GM12878 (cell line): ENCODE results near the gene FXYD6.
A peak's percentile ranks its signal among the peaks of the same experiment; 100 is the strongest.

Experiments
- BHLHE40 ChIP-seq, 2 experiments: fragments of 450-650 bp in 1 of 2; IDR thresholded peaks; 2 replicates each; pipeline ENCODE4 v1.6.1; 2011 to 2017; ENCODE audit warnings: low read depth in 2 of 2, borderline replicate concordance in 1 of 2, improper control_type of control experiment in 1 of 2, low read length in 1 of 2, mild to moderate bottlenecking in 1 of 2
- EZH2 ChIP-seq: IDR thresholded peaks from 2 replicates; pipeline ENCODE4 v1.6.1; 2012; ENCODE audit warnings: low read depth, mild to moderate bottlenecking, control low read depth, inconsistent platforms, low read length, borderline replicate concordance; ENCODE audit not compliant: control insufficient read depth
- MAX ChIP-seq: IDR thresholded peaks from 2 replicates; pipeline ENCODE4 v1.6.1; 2012; ENCODE audit warnings: low read depth, low read length, improper control_type of control experiment
- RFX5 ChIP-seq: IDR thresholded peaks from 2 replicates; pipeline ENCODE4 v1.6.1; 2011; ENCODE audit warnings: low read depth, low read length, improper control_type of control experiment
- TCF12 ChIP-seq: IDR thresholded peaks from 2 replicates; pipeline ENCODE4 v1.6.1; 2011; ENCODE audit warnings: low read depth, mild to moderate bottlenecking, low read length
- ZNF24 ChIP-seq: fragments of 450-650 bp; IDR thresholded peaks from 2 replicates; pipeline ENCODE4 v1.6.1; 2017; ENCODE audit warnings: antibody characterized with exemption, mild to moderate bottlenecking

- TF ChIP-seq RFX5 (no peak), TCF12 (no peak), ZNF24 (peak; percentile 83), MAX (no peak), EZH2 (no peak), BHLHE40 (IDR thresholded peaks at IDR 0.05; ENCODE audit: borderline replicate concordance in 1 of 2, low read depth in 2 of 2, low read length in 1 of 2) (no peak)
These were observed 48.9 kb upstream of the FXYD6 start for GRCh38 chr11:117925198-117925925.
